ENCODE data around the gene EVA1C.

Gene EVA1C

GRCh38 chr21:32412162-32413014, at the start of gene EVA1C:
TSS of gene EVA1C (plus strand) at chr21:32412706. CDS start at chr21:32412854, 148 bp downstream.
- no peak for DNase-seq (ENCODE audit: low spot score)
- peak within 1 kb of the TSS; percentile 84 for H3K27ac ChIP-seq (ENCODE audit: poor library complexity, severe bottlenecking)

GRCh38 chr21:32364387-32364786, 48.1 kb upstream of the EVA1C start:
- TF ChIP-seq CTCF (IDR thresholded peaks at IDR 0.05; ENCODE audit: poor library complexity, severe bottlenecking), result no peak
- Histone ChIP-seq H3K4me3 (ENCODE audit: severe bottlenecking) (no peak overlapping the region), H3K27ac (ENCODE audit: poor library complexity, severe bottlenecking) (no peak overlapping the region), H3K36me3 (ENCODE audit: low read depth) (peaks cover 100% of the 10 kb centered on the region), H3K4me1 (ENCODE audit: insufficient read depth, poor library complexity, severe bottlenecking) (peaks cover 11% of the 10 kb centered on the region), H3K27me3 (ENCODE audit: insufficient read depth, poor library complexity, severe bottlenecking) (no peaks in the 10 kb centered on the region), H3K9me3 (ENCODE audit: severe bottlenecking) (no peaks in the 10 kb centered on the region)
- DNase-seq (ENCODE audit: low spot score) (no peak), ATAC-seq (ENCODE audit: low read depth) (no peak)

More at GRCh38 chr21:32412162-32413014, at the start of gene EVA1C:
- peak within 1 kb of the TSS; percentile 57 for H3K4me3 ChIP-seq (ENCODE audit: severe bottlenecking)
- no peaks in the 10 kb centered on the region for H3K9me3 ChIP-seq (ENCODE audit: severe bottlenecking)
- ATAC-seq (ENCODE audit: low read depth), result peak; percentile 68
- no peaks in the 10 kb centered on the region for H3K27me3 ChIP-seq (ENCODE audit: insufficient read depth, poor library complexity, severe bottlenecking)
- peaks cover 8% of the 10 kb centered on the region for H3K4me1 ChIP-seq (ENCODE audit: insufficient read depth, poor library complexity, severe bottlenecking)
- peak; percentile 20 for TF ChIP-seq CTCF (IDR thresholded peaks at IDR 0.05; ENCODE audit: poor library complexity, severe bottlenecking)
- peaks cover 25% of the 10 kb centered on the region for H3K36me3 ChIP-seq (ENCODE audit: low read depth)

- Histone ChIP-seq H3K4me1 (ENCODE audit: insufficient read depth, poor library complexity, severe bottlenecking) (peaks cover 11% of the 10 kb centered on the region), H3K27me3 (ENCODE audit: insufficient read depth, poor library complexity, severe bottlenecking) (no peaks in the 10 kb centered on the region), H3K4me3 (ENCODE audit: severe bottlenecking) (no peak overlapping the region), H3K27ac (ENCODE audit: poor library complexity, severe bottlenecking) (no peak overlapping the region), H3K36me3 (ENCODE audit: low read depth) (peaks cover 100% of the 10 kb centered on the region), H3K9me3 (ENCODE audit: severe bottlenecking) (no peaks in the 10 kb centered on the region)
- no peak for ATAC-seq (ENCODE audit: low read depth)
- TF ChIP-seq CTCF (IDR thresholded peaks at IDR 0.05; ENCODE audit: poor library complexity, severe bottlenecking), result no peak
- DNase-seq (ENCODE audit: low spot score), result no peak
Measured at GRCh38 chr21:32364796-32365195, 47.7 kb upstream of the EVA1C start.

GRCh38 chr21:32366191-32366590, 46.3 kb upstream of the EVA1C start:
- Histone ChIP-seq H3K27ac (ENCODE audit: poor library complexity, severe bottlenecking) (no peak overlapping the region), H3K4me1 (ENCODE audit: insufficient read depth, poor library complexity, severe bottlenecking) (peaks cover 2% of the 10 kb centered on the region), H3K9me3 (ENCODE audit: severe bottlenecking) (no peaks in the 10 kb centered on the region), H3K4me3 (ENCODE audit: severe bottlenecking) (no peak overlapping the region), H3K27me3 (ENCODE audit: insufficient read depth, poor library complexity, severe bottlenecking) (no peaks in the 10 kb centered on the region), H3K36me3 (ENCODE audit: low read depth) (peaks cover 100% of the 10 kb centered on the region)
- DNase-seq (ENCODE audit: low spot score) (no peak), ATAC-seq (ENCODE audit: low read depth) (no peak)
- TF ChIP-seq CTCF (IDR thresholded peaks at IDR 0.05; ENCODE audit: poor library complexity, severe bottlenecking), result no peak

- ATAC-seq (ENCODE audit: low read depth), result no peak
- peaks cover 97% of the 10 kb centered on the region for H3K36me3 ChIP-seq (ENCODE audit: low read depth)
- no peak for TF ChIP-seq CTCF (IDR thresholded peaks at IDR 0.05; ENCODE audit: poor library complexity, severe bottlenecking)
- no peaks in the 10 kb centered on the region for H3K27me3 ChIP-seq (ENCODE audit: insufficient read depth, poor library complexity, severe bottlenecking)
- no peak for DNase-seq (ENCODE audit: low spot score)
- H3K4me3 ChIP-seq (ENCODE audit: severe bottlenecking), result no peak overlapping the region
- H3K4me1 ChIP-seq (ENCODE audit: insufficient read depth, poor library complexity, severe bottlenecking), result peaks cover 10% of the 10 kb centered on the region
- no peak overlapping the region for H3K27ac ChIP-seq (ENCODE audit: poor library complexity, severe bottlenecking)
- H3K9me3 ChIP-seq (ENCODE audit: severe bottlenecking), result no peaks in the 10 kb centered on the region
Measured at GRCh38 chr21:32367158-32367557, 45.3 kb upstream of the EVA1C start.
